Measurements from ENCODE around the gene OTUD4.
A peak's percentile ranks its signal among the peaks of the same experiment; 100 is the strongest.
"Not testable (repeated sequence)": the region's sequence is repeated elsewhere in the genome, so short reads cannot be mapped to it uniquely, and the experiment has no call there.

OTUD4 gene

DNA sequence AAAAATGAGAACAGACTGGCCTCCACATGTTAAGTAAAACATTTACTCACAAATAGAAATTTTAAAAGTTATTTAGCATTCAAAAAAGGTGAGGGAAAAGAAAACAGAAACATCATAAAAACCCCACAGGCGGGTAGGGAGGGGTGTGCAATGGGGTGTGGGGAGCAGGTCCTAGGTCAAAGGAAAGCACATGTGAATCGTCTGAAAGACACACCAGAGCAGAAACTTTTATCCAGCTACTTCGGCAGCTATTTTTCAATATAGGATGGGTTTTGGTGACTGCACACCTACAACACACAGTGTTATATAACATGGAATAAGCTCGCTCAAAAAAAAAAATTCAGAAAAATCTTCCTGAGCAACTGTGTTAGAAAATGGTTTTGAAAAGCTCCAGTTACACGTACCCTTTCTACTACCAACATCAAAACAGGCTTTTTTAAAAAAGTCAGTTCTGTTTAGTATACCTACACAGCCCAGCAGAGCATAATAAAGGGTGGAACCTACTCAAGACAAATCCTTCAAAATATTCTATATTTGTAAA is 1.6 kb downstream of the OTUD4 start:
- no peak for DNase-seq (ENCODE audit: low spot score)

DNA sequence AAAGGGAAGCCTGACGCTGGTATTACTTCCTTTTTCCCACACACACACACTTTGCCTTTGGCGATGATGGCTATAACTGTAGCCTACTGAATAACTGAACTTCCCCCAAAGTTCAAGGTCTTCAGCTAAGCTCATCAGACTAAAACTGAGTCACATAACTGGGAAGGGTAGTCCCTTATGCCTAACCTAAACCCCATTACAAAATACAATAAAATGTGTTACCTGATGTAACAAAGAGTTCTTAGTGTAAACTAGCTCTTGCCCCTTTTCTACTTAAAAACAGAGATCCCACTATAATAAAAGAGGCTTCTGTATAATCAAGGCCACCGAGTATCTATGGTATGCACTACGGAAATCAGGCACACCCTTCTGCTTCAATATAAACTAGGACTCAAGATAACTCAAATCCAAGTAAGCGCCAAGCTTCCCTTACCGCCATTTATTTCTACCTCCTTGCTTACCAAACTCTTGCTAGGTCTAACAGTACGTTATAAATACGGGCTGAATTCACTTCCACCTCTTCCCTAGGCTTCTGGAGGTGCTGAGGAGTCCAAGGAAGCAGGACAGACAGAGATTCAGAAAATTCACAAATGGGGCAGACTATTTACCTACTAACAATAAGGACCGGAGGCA is 2.4 kb downstream of the OTUD4 start:
- peak; percentile 24 for DNase-seq (ENCODE audit: low spot score)

DNA sequence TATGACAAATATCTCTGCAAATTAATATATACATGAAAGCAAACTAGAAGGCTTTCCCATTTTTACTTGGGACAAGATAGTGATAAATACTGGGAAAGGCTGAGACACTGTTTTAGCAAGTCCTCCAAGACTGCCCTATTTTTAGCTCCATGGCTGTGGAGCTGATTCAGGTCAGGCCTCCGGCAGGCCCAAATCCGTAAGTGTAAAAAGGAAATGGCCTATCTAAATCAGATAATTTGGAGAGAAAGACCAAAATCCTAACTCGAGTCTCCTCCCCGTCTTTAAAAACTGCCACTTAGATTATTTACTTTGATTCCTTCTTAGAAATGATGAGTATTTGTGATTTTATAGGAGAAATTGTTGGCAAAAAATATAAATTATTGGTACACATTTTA is 2.9 kb downstream of the OTUD4 start:
- peak; percentile 9 for DNase-seq (ENCODE audit: low spot score)

DNA sequence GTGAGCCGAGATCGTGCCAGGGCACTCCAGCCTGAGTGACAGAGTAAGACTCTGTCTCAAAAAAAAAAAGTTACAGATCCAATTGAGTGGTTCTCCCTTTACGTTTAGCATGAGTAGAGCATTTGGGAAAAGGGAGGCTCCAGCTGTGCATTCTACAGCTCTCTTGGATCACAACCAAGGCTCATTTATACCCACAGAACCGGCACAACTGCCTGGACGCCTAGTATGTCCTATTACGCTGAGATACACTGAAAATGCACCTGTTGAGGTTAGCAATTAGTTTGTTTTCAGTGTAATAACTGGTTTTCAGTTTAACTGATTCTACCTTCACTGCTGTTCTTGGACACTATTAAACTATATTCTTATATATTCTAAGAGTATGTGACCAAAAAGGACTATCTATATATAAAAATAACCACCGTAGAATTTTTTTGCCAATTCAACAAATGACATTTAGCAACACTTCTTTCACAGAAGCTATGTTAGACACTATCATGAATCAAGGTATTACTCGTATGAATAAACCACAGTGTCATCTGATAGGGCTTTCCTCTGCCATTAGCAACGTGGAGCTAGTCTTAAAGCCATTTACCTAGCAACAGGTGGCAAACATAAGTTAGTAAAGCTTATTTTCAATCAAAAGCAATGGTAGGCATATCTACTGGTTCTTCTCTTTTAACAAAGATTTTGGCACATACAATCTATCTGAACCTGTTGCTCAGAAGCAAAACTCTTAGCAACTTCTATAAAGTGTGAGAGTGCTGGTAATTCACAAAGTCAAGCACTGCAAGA is 3.6 kb downstream of the OTUD4 start:
- DNase-seq (ENCODE audit: low spot score): no peak

DNA sequence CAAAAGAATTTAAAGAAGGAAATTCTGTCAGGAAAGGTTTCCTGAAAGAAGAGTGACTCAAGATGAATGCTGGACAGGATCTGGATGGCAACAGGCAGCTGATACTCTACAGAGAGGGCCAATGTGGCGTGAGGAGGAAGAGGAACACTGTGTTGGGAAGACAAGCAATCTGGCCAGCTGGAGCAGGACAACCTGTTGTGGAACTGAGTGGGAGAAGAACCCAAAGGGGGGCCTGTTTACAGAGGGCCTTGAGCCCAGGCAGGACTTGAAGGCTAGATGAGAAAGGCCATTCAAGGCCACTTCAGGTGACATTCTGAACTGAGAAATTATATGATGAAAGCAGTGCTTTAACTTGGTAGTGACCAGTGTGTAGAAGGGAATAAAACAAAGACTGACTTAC is 8.5 kb downstream of the OTUD4 start:
- DNase-seq (ENCODE audit: low spot score): peak; percentile 8

DNA sequence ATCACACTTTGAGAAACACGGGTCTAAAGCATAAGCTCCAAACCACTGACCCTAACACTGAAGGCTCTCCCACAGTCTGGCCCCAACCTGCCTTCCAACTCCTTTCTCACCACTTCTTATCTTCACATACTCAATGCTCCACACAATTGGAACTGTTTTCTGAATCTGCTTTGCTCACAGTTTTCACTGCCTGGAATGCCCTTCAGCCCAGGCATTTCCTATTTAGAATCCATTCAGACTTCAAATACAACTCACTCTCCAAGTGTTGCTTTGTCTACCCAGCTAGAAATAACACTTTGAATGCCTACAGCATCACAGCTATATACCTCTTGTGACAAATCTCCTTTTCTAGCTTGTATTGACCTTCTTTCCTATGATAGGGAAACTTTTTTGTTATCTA is 10.2 kb downstream of the OTUD4 start:
- DNase-seq (ENCODE audit: low spot score): no peak

DNA sequence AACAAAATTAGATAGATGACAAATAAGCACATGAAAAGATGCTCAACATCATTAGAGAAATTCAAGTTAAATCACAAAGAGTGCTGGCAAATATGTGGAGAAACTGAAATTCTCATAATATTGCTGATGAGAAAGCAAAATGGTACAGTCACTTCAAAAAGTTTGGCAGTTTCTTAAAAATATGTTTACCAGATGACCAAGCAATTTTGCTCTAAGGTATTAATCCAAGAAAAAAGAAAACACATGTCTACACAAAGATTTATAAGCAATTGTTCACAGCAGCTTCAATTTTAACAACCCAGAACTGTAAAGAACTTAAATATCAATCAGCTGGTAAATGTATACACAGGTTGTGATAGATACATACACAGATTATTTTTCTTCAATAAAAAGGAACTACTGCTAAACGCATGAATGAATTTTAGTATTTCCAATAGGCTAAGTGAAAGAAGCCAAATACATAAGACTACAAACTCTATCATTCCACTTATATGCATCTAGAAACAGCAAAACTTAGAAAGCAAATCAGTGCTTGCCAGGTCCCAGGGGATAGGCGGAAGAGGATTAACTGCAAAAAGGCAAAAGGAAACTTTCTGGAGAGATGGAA is 11.7 kb downstream of the OTUD4 start:
- no peak for DNase-seq (ENCODE audit: low spot score)

DNA sequence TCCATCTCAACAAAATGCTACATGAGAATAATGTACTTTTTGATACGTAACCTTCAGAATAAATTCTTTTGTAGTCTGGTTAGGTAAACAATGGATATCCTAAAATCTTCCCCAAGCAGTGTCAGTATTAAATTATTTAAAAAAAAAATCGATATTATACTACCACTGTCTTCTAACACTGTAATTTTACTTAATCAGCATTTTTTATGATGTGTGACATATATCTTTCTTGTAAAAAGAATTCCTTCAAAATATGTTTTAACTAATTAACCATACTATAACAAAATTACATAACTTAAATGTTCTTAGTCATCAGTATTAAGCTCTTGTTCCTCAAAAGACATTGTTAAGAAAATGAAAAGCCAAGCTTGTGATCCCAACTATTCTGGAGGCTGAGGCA is 12.5 kb downstream of the OTUD4 start:
- no peak for DNase-seq (ENCODE audit: low spot score)

DNA sequence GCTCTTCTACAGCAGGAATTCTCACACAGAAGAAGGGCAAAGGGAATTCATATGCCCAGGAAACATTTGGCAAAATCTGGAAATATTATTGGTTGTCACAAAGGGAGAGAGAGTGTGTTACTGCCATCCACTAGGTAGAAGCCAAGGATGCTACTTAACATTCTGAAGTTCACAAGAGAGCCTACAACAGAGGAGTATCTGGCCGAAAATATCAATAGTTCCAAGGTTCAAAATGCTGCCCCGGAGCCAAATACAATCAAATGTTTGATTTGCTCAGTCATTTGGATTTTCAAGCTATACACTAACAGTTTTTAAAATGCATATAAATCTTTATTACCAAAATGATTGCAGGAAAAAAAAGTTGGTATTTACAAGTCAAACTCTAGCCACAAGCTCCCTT is 18.8 kb downstream of the OTUD4 start:
- no peak for DNase-seq (ENCODE audit: low spot score)

DNA sequence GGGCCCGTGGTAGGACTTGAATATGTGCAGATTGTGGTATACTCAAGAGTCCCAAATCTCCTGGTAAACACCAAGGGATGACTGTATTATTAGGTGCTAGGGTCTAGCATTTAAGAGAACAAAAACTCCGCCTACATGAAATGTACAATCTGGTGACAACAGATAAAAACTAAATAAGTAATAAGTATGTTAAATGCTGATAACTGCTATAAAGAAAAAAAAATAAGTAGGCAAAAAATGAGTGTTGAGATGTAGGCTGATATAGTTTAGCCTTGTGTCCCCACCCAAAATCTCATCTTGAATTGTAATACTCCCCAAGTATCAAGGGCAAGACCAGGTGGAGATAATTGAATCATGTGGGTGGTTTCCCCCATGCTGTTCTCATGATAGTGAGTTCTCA is 23.4 kb downstream of the OTUD4 start:
- no peak for DNase-seq (ENCODE audit: low spot score)

DNA sequence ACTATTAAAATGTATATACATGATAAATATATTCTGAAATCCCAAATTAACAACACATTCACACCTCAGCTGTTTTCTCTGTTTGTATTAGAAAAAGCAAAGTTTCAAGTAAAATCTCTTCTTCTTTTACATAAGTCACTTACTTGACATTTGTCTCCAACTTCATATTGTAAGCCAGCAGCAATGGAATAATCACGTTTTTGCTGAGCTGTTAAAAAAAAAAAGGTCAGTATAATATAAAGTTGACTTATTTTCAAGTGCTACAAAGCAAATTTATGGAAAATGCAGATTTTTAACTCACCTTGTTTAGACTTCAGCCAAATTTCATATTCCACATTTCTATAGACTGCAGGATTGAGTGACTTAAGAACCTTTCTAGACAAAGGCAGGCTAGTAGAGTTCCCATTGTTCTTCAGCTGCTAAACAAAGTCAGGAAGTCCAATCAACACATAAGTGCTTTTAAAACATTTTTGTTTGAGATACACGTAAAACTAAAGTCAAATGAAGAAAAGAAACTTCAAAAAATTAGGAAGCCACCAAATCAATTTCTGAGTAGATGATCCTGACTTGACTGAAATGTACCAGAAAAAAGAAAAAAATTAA is 25.0 kb downstream of the OTUD4 start:
- no peak for DNase-seq (ENCODE audit: low spot score)

DNA sequence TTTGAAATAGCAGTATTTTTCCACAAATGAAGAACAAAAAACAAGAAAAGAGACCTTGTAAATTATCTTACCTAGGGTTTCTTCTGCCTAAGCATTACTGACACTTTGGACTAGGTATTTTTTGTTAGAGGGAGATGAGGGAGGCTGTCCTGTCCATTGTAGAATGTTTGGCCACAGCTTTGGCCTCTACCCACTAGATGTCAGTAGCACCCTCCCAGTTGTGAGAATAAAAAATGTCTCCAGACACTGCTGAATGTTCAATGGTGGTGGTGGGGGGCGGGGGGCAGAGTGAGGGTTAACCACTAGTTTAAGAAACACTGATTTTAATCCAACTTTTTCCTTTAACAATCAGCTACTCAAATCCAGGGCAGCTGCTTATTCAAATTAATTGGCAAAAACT is 25.8 kb downstream of the OTUD4 start:
- peak; percentile 53 for DNase-seq (ENCODE audit: low spot score)

DNA sequence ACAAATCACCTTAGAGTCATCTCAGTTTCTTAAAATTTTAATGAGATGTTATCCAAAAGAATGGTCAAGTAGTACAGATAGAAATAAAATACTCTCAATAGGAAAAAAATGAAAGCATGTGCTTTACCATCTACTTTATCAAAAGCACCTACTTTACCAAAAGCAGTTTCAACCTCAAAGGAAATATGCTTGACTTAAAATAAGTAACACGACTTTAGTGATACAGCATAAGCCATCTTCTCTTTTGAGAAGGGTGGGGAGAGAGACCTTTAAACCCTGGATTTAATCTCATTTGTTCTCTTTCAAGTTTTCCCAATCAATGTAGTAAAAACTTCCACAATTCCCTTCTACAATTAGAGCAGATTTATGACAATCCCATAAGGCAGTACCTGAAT is 26.5 kb downstream of the OTUD4 start:
- DNase-seq (ENCODE audit: low spot score): no peak

DNA sequence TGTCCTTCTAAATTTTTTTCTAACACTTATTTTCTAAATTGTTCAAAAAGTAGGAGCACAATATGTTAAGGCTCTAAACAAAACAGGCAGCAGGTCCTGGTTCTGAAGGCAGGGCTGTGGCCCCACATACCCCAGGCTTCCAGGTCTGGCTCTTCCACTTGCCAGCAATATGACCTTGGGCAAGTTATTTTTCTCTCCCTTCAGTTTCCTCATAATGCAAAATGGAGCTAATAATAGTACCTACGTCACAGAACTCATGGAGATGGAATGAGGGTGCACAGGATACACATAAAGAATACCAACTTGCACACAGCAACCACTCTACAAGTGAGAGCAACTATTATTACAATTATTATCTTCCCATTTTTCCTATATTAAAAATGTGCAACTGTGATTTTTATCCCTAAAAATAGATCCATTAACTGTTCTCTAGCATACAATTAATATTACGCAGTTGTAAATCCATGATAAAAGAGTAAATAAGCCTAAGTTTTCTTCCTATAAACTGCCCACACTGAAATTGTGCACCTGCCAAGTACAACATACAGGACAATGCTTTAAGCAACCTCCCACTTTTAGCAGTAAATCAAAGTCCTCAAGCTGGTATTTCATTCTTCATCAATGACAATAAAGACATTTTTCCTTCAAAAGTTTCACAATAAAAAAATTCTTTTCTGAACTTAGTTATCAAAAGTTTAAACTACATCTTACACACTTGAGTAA is 27.0 kb downstream of the OTUD4 start:
- DNase-seq (ENCODE audit: low spot score): no peak

DNA sequence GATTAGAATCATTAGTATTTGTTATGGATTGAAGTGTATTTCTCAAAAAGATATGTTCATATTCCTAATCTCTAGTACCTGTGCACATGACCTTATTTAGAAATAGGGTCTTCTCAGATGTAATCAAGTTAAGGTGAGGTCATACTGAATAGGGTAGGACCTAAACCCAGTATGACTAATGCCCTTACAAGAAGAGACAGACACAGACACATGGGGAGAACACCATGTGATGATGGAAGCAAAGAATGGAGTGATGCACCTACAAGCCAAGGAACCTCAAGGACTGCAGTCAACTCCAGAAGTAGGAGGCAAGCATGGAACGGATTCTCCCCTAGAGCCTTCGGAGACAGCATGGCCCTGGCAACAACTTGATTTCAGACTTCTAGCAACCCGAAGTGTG is 31.4 kb downstream of the OTUD4 start:
- no peak for DNase-seq (ENCODE audit: low spot score)

DNA sequence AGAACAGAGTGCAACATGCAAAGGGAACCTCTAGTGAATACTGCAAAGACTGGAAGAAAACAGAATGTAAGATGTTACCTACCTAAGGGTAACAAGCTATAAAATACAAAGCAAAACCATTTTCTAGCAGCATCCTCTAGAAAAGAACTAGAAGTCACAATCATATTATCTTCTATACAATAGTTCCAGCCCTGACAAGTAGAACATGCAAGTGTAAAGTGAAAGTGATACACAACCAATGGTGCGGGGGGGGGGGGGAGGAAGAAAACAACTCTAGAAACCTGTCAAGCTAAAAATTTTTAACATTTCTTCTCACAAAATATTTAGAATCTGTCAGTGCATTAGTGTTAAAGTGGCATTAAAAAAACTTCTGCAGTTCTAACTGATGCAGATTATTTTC is 44.2 kb downstream of the OTUD4 start:
- DNase-seq (ENCODE audit: low spot score): not testable (repeated sequence)

DNA sequence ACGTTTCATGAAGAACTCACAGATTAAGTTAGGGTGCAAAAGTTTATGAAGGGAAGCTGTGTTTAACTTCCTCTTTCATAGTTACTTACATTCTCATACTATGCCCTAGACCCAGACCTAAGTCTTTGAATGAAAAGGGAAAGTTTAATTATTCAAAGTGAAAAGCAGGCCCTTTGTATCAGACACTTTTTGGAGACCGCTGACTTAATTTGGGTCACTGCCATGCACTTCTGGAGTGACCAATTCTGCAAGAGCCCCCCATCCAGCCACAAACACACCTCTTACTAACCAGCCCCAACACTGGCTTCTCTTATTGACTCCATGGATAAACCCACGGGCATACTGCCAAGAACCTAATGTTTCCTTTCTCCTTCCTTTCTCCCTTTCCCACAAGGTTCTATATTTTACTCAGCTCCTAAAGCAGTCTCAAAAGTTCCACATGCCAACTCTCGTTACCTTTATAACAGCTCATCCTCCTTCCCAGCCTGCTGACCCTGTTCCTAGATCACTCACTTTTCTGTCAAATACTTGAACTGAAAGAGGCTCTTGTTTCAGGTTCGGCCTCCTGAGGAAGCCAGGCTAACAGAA is 47.8 kb downstream of the OTUD4 start:
- peak; percentile 4 for DNase-seq (ENCODE audit: low spot score)

DNA sequence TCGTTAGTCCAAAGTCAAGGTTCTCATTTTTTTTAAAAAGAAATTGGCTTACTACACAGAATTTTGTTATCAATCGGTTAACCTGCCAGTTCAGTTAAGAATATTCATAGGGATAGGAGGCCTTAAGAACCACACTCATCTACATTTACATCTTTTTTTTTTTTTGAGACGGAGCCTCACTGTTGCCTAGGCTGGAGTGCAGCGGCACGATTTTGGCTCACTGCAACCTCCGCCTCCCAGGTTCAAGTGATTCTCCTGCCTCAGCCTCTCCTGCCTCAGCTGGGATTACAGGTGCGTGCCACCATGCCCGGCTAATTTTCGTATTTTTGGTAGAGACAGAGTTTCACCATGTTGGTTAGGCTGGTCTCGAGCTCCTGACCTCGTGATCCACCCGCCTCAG is 48.5 kb downstream of the OTUD4 start:
- DNase-seq (ENCODE audit: low spot score): no peak

DNA sequence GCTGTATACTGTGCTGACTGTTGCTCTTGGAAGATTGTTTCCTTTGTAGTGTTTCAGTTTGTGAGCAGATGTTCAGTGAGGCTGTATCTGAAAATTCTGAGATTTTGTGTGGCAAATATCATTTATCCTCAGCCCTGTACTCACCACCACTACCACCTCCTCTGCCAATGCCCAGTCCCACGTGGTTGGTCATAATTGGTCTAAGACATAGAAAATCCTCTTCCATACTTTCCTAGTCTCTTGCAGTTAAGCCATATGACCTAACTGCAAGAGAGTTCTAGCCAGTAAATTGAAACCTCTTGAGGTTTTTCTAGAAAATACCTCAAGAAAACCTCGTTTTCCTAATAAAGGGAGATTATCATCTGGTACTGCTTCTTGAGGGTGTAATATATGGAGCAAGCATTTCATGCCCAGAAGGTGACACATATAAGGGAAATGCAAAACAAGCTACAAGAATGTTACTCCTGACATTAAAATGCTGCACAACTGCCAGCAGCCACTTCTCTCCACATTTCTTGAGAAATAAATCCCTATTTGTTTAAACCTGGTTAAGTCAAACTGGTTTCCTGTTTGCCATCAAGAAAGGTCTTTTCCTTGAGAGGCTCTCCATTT is 49.5 kb downstream of the OTUD4 start:
- DNase-seq (ENCODE audit: low spot score): no peak

DNA sequence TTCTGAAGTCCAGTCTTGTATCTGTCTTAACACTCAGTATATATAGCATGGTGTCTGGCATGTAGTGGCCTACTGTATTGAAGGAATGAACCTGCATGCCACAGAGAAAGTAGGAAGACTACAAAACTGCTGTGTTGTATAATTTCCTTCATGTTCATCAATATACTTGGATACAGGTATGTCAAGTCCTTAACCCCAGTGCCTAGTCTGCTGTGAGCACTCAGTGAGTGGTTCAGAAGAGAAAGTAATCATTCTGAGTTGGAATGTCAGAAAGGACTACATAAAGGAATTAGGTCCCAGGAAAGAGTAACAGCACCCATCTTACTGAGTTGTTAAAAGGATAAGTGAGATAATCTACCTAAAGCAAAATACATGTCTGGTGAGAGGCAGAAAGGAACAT is 50.3 kb downstream of the OTUD4 start:
- DNase-seq (ENCODE audit: low spot score): no peak

DNA sequence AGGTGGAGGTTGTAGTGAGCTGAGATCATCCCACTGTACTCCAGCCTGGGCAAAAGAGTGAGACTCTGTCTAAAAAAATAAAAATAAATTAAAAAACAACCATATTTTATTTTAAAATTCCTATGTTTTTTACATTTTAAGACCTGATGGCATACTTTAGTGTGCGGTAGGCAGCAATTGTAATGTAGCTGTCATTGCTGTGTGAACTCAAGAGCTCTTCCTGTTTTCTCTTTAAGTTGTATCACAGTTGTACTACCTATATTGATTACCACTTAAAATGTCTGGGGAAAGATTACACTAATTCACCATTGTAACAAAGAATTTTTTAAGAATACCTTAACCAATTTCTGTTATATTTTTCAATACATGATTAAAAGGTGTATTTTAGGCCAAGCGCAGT is 55.0 kb downstream of the OTUD4 start:
- no peak for DNase-seq (ENCODE audit: low spot score)

Data from Ammon's horn (tissue), 1 donor.